HG03097 (cell line): ENCODE measurements around the gene ACE.

Source experiments
- ATAC-seq: cut with Tn5 transposase; IDR thresholded peaks from one replicate; pipeline ENCODE4 v1.9.1; 2021; ENCODE audit not compliant: unreplicated experiment, low FRiP score

Gene ACE

GRCh38 chr17:63512896-63513644 is 36.2 kb downstream of the ACE start:
- ATAC-seq = no peak

DNA sequence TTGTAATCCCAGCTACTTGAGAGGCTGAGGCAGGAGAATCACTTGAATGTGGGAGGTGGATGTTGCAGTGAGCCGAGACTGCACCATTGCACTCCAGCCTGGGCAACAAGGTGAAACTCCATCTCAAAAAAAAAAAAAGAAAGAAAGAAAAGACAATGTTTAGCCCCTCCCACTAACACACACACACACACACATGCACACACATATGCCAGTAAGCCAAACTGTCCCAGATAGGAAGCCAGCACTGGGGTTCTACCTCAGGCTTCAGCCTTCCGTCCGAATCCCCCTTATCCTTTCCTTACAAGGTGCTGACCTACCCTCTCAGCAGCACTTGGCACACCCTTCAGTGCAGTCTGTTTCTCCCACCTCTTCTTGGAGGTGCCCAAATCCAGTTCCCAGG is 37.6 kb downstream of the ACE start:
- ATAC-seq = no peak

DNA sequence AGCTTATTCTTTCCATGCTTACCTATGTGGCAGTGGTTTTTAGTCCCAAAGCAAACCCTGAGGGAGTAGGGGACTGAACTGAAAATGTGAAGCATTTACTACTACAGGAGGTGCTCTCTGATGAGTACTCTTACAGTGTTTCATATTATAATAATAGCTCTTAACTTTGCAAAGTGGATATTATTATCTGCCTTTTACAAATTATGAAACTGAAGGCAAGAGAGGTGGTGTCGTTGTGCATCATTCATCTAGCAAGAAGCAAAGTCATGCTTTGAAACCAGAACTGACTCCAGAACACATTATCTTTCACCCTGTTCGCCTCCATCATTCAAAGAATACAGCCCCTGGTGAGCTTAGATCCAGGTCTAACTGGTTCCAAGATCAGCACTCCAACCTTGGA is 38.1 kb downstream of the ACE start:
- ATAC-seq = no peak

DNA sequence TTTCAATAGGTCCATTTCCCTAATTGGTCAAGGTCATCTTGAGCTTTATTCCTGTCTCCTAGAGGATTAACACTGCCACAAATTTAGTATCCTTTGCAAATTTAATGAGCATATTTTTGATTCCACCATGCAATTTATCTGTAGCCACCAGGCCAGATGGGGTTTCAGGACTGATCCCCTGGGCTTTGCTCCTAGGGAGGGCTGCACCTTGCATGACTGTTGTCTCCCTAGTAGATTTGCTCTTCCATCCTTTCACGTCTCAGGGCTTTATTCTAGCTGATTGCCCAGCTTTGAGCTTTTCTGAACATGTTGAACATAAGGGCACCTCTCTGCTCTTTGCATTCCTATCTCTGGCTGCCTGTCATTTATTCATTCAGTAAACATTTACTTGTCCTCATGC is 38.6 kb downstream of the ACE start:
- no peak for ATAC-seq

DNA sequence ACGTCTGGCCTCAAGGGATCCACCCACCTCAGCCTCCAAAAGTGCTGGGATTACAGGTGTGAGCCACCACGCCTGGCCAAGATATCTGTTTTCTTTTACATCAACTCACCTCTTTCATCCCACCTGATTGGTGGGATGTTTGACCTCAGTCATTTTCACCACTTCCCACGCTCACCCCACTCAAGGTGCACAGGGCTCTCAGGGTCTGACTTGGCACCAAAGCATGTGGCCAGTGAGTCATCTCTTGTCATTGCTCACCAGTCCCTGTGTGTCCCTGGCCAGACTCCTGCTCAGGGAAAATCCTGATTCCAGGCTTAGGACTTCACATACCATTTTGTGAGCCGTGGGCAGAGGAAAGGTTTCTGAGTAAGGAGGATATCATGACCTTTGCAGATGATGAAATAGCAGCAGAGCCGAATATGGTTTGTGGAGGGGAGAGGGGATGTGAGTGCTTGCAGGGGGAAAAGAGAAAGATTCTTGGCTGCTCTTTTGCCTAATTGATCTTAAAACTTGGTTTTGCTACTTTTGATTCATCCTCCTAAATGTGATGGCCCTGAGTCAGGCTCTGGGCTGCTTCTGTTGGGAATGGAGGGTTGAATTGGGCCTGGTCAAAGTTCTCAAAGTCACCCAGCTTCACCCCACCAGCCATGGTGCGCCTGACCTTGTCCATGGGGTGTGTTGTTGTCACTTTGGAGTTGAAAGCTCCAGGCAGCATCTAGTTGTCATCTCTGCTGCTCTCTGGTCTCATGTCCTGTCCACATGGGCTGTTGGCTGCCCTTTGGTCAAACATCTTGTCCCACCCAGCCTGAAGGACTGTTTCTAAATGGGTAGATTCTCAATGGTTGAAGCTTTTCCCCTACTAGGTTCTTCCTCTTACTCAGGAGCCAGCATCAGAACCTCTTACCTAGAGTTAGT is 40.3 kb downstream of the ACE start:
- ATAC-seq = no peak

GRCh38 chr17:63517825-63518534 is 41.1 kb downstream of the ACE start:
- no peak for ATAC-seq

DNA sequence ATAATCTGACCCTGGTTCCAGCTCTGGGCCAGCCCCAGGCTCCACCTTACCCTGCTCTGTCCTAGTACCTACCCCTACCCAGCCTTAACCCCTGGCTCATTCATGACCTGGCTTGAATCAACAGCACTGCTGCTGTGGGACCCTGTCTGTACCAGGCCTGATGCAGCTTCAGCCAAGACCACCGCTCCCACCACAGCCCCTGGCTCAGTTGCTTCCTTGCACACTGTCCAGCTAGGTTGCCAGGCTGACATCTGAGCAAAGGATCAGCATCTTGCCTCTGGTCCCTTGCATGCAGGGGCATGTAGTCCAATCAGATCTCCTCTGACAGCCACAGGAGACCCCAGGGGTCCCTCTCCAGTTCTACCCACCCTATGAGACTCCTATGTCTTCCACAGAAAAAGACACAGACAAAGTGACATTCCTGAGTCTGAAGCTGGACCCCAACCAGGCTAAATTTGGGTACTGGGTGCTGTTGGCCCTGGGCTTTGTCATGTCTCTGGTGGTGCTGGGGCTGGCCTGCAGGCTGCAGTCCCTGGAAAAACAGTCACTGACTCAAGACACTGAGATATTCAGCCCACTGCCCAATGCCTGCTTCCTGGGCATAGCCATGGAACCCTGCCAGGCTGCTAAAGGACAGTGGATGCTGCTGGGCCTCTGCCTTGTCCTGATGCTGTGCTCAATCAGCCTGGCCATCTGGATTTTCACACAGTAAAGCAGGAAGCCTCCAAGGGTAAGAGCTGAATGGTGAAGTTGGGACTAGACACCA is 42.4 kb downstream of the ACE start:
- no peak for ATAC-seq

- no peak for ATAC-seq
These were observed 43.4 kb downstream of the ACE start for GRCh38 chr17:63519972-63520882.

- ATAC-seq = no peak
These were observed 46.5 kb downstream of the ACE start, which contains the start of gene KCNH6 for GRCh38 chr17:63523253-63523855. Gene KCNH6 (plus strand): TSS chr17:63523358. CDS start chr17:63523414, 56 bp downstream.

DNA sequence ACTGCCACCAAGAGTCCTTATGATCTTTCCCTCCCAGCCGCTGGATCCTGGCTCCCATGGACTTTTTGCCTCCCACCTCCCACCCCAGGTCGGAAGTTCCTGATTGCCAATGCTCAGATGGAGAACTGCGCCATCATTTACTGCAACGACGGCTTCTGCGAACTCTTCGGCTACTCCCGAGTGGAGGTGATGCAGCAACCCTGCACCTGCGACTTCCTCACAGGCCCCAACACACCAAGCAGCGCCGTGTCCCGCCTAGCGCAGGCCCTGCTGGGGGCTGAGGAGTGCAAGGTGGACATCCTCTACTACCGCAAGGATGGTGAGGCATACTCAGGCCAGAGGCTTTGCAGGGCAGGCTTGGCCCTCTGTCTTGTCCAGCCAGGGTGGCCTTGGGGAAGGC is 47.2 kb downstream of the ACE start:
- ATAC-seq = no peak

- no peak for ATAC-seq
These were observed 48.5 kb downstream of the ACE start for GRCh38 chr17:63525190-63525946.

DNA sequence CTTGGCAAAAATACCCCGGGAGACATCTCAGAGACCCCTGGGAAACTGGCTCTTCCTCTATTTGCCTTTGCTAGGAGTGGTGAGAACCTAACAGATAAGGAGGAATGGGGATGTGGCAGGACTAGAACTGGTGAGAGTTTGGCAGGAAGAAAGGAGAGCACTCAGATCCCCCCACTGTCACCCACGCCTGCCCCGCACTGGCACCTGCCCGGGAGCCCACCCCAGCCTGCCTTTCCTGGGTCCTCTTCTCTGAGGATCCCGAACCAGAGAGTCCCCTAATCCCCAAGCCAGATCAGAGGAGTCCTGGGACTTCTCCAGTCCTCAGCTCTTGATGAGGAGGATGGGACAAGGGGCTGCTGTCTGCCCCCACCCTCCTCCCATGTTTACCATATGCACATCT is 50.0 kb downstream of the ACE start:
- ATAC-seq = no peak

DNA sequence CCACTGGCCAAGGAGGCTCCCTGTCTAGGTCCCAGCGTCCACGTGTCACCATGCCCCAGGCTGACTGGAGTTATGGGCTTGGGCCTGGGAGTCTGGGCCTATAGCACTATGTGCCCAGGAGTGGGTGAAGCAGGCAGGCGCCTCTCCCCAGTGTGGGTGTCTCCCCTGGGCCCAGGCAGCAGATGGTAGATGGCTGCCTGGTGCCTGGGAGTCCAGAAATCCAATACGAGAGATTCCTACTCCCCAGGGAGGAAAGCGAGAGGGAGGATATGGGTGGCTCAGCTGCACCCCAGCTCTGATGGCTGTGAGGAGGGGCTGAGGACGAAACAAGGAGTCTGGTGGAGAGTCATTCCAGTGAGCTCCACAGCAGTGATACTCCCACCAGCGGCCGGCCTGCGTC is 51.3 kb downstream of the ACE start:
- no peak for ATAC-seq

DNA sequence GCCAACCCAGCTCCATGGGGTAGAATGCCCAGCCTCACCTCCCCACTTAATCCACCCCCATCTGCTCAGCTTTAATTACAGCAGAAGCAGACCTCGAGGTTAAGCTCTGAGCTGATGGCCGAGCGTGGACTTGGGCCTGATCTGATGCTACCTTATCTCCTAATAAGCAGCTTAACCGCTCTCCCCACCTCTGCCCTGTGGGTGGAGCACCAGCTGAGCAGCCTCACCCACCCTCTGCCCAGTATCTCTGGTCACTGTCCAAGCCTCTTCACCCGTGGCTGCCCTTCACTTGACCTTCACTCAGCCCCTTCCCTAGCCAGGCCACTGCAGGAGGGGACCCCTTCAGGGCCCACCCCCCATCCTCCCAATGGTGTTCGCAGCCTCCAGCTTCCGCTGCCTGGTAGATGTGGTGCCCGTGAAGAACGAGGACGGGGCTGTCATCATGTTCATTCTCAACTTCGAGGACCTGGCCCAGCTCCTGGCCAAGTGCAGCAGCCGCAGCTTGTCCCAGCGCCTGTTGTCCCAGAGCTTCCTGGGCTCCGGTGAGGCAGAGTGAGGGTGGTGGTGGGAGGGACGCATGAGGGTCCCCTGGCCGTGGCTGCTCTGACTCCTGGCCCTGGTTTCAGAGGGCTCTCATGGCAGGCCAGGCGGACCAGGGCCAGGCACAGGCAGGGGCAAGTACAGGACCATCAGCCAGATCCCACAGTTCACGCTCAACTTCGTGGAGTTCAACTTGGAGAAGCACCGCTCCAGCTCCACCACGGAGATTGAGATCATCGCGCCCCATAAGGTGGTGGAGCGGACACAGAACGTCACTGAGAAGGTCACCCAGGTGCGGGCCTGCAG is 53.1 kb downstream of the ACE start:
- no peak for ATAC-seq

GRCh38 chr17:63530557-63531021 is 53.7 kb downstream of the ACE start:
- no peak for ATAC-seq

- no peak for ATAC-seq
These were observed 54.4 kb downstream of the ACE start for GRCh38 chr17:63531022-63531965.
